Skeletal muscle cell (primary cell): Measurements from ENCODE around the gene MSX2.
"Not testable (repeated sequence)": the region's sequence is repeated elsewhere in the genome, so short reads cannot be mapped to it uniquely, and the experiment has no call there.

ENCODE experiments used
- DNase-seq: peaks from one replicate; pipeline ENCODE4 v3.0.0-alpha.2; 2010; ENCODE audit warnings: low read depth
- H3K4me3 ChIP-seq: 2 replicates; pipeline ENCODE4 v1.5.1; 2011; ENCODE audit warnings: low read depth, mild to moderate bottlenecking, control low read depth, low read length, moderate library complexity

Gene MSX2

GRCh38 chr5:174760721-174761120 is 36.3 kb downstream of the MSX2 start:
- no peak overlapping the region for H3K4me3 ChIP-seq
- no peak for DNase-seq

- not testable (repeated sequence) for DNase-seq, H3K4me3 ChIP-seq
Measured at GRCh38 chr5:174761341-174761740, 37.0 kb downstream of the MSX2 start.

DNA sequence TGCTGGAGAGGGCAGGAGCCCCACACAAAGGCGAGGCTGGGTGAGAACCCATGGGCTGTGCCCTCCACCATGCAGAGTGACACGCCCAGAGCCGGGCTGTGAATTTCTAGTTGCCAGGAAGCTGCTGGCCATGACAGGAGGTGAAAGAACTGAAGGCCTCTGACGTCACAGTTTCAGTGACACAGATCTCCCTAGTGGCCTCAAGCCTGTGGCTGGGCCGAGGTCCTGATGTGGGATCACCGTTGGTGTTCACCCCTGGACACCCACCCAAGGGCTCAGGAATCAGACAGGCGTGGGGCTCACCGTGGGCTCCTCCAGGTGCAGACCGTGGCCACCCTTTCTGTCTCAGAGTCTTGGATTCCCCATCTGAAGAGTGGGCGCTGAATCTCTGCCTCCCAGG is 39.9 kb downstream of the MSX2 start:
- DNase-seq = no peak
- no peak overlapping the region for H3K4me3 ChIP-seq

DNA sequence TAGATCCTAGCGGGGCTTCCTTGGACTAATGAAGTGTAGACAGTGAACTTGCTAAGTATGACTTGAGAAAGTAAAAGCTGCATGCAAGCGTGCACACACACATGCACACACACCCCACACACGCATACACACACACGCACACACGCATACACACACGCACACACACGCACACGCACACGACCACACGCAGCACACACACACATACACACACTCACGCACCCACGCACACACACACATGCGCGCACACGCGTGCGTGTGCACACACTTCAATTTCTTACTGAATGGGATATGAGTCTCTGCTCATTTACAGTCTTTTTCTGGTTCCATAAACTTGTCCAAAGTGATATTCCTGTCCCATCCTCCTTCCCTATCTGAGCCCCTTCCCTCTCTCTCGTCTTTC is 41.2 kb downstream of the MSX2 start:
- no peak for DNase-seq
- no peak overlapping the region for H3K4me3 ChIP-seq

DNA sequence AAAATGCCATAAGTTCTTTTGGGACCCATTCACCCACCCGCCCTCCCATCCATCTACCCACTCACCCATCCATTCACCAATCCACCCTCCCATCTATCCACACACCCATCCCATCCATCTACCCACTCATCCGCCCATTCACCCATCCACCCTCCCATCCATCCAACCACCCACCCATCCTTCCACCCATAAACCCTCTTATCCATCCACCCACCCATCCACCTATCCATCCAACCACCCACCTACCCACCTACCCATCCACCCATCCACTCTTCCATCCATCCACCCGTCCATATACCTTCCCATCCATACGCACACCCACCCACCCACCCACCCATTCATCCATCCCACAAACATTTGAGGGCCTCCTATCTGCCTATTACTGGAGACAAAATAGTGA is 43.3 kb downstream of the MSX2 start:
- DNase-seq = no peak

GRCh38 chr5:174769005-174769404 is 44.6 kb downstream of the MSX2 start:
- DNase-seq = no peak
- no peak overlapping the region for H3K4me3 ChIP-seq

More for the DNA sequence above, 43.3 kb downstream of the MSX2 start:
- H3K4me3 ChIP-seq = no peak overlapping the region

- no peak overlapping the region for H3K4me3 ChIP-seq
- DNase-seq = no peak
Measured at GRCh38 chr5:174773371-174773770, 49.0 kb downstream of the MSX2 start.

DNA sequence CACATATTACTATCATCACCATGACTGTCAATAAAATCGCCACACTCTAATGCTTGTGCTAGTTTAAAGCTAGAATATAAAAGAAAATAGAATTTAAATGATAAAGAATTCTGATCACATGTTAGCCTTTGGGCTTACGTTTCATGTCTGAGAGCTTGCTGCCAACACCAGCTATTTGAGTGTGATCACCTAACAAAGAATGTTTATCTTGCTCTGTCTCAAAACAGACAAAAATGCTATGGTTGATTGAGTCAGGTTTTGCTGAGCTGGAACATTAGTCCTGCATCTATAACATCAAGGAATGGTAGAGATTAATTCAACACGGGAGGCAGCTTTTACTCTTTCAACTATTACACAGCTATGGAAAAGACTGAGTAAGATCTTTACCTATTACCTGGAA is 50.7 kb downstream of the MSX2 start:
- DNase-seq = no peak
- H3K4me3 ChIP-seq = no peak overlapping the region

GRCh38 chr5:174777111-174777510 is 52.7 kb downstream of the MSX2 start:
- DNase-seq = no peak
- H3K4me3 ChIP-seq = no peak overlapping the region

DNA sequence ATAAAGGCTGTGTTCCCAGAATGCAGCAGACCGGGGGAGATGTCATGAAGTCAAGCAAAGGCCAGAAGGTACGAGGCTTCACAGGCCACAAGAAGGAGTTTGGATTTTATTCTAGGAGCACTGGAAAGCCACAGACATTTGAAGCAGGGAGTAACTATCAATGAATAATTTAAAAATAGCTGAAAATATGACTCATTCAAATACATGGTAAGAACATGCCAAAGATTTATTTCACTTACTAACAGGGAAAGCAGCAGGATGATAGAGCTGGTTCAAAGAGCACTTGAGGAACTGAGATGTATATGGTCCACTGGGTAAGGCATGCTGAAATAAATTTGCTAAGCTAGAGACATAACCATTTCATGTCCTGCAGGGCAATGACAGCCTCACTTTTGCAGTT is 53.2 kb downstream of the MSX2 start:
- H3K4me3 ChIP-seq = no peak overlapping the region
- DNase-seq = no peak
